Measurements from ENCODE around the gene SETBP1.
A peak's percentile ranks its signal among the peaks of the same experiment; 100 is the strongest.

Gene SETBP1

GRCh38 chr18:45050712-45051601, 370.3 kb downstream of the SETBP1 start:
- DNase-seq (ENCODE audit: low read depth), result peak; percentile 52

DNA sequence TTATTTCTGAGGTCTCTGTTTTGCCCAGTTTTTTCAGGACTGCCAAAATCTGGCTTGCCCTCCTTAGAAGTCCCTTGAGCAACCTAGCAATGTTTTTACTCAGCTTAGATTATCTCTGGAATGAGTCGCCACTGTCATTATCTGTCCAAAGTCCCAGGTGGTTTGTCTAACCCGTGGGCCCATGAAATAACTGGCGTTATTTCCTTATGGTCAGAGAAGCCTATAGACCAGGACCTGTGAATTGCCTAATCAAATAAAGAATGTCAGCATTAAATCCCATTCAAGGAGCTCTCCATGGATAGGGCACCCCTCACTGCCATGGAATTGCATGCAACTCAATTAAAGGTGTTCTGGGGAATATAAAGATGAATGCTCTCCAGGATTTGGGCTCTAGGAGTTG, 373.9 kb downstream of the SETBP1 start:
- no peak for TF ChIP-seq CTCF (IDR thresholded peaks at IDR 0.05; ENCODE audit: control insufficient read depth, extremely low read depth, insufficient read depth)
- DNase-seq (ENCODE audit: low read depth), result no peak

More at GRCh38 chr18:45050712-45051601, 370.3 kb downstream of the SETBP1 start:
- TF ChIP-seq CTCF (IDR thresholded peaks at IDR 0.05; ENCODE audit: control insufficient read depth, extremely low read depth, insufficient read depth), result no peak
- H3K4me3 ChIP-seq (ENCODE audit: low read depth, low read length), result no peak overlapping the region

GRCh38 chr18:45055811-45056210, 375.1 kb downstream of the SETBP1 start:
- no peak overlapping the region for H3K4me3 ChIP-seq (ENCODE audit: low read depth, low read length)
- TF ChIP-seq CTCF (IDR thresholded peaks at IDR 0.05; ENCODE audit: control insufficient read depth, extremely low read depth, insufficient read depth), result no peak
- DNase-seq (ENCODE audit: low read depth), result no peak

More for the DNA sequence above, 373.9 kb downstream of the SETBP1 start:
- H3K4me3 ChIP-seq (ENCODE audit: low read depth, low read length), result no peak overlapping the region

DNA sequence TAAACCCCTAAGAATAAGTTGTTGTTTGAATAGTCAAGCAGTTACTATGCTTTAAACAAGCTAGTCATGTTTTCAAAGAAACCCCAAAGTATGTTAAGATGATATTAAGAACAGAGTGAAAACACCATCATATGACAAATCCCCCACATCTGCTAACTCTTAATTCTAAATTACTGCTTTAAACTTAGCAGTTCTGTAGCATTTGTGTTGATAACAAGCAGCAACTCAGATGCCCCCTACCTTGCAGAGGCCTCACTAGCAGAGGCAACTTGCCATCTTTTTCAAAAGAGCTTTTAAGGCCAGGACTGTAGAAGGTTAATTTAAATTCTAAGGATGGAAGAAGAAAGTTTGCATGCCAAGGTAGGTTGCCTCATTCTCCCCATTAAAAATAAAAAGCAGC, 376.2 kb downstream of the SETBP1 start:
- DNase-seq (ENCODE audit: low read depth), result no peak
- no peak overlapping the region for H3K4me3 ChIP-seq (ENCODE audit: low read depth, low read length)
- TF ChIP-seq CTCF (IDR thresholded peaks at IDR 0.05; ENCODE audit: control insufficient read depth, extremely low read depth, insufficient read depth), result no peak

GRCh38 chr18:45057955-45058600, 377.4 kb downstream of the SETBP1 start:
- no peak for DNase-seq (ENCODE audit: low read depth)
- no peak overlapping the region for H3K4me3 ChIP-seq (ENCODE audit: low read depth, low read length)
- TF ChIP-seq CTCF (IDR thresholded peaks at IDR 0.05; ENCODE audit: control insufficient read depth, extremely low read depth, insufficient read depth), result no peak

DNA sequence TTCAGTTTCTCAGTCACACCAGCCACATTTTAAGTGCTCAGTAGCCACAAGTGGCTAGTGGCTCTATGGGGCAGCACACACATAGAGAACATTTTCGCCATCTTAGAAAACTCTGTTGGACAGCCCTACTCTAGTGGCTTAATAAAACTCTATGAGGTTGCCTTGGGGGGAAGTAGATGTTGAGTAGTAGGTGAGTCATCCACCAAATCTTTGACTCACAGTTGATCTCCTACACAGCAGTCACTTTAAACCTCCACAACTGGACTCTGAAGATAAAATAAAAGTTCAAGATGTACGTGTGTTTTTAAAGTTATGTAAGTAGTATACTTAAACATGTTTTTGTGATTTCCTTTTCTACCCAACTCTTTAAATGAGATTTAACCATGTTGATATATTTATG, 379.0 kb downstream of the SETBP1 start:
- H3K4me3 ChIP-seq (ENCODE audit: low read depth, low read length), result no peak overlapping the region
- no peak for TF ChIP-seq CTCF (IDR thresholded peaks at IDR 0.05; ENCODE audit: control insufficient read depth, extremely low read depth, insufficient read depth)
- DNase-seq (ENCODE audit: low read depth), result no peak
